CD8-positive, alpha-beta memory T cell (primary cell): ENCODE results near the gene GBA3. TPM values are rescaled to one million over a fixed set of nuclear protein-coding genes. Genes with fewer than 3 reads are reported as not detected.

Experiments used
- CTCF ChIA-PET: fragments of 350-600 bp; sonication (Branson Sonifier 250); formaldehyde crosslinking; loops from one replicate; lab custom pipeline; 2021; ENCODE audit warnings: antibody characterized with exemption; lab: Charles Lee
- POLR2A ChIA-PET: fragments of 350-600 bp; sonication (Branson Sonifier 250); formaldehyde crosslinking; loops from one replicate; lab custom pipeline; 2021; ENCODE audit warnings: antibody characterized with exemption; lab: Charles Lee
- DNase-seq, 5 donors: peaks; one replicate each; pipeline versions ENCODE4 v3.0.0 to v3.0.0-alpha.2; 2020 to 2022; ENCODE audit warnings: mixed read lengths in 1 of 5
- H3K27ac ChIP-seq: one replicate; pipeline ENCODE4 v1.7.0; 2013; ENCODE audit warnings: low read depth, mild to moderate bottlenecking, low read length, moderate library complexity
- H3K27me3 ChIP-seq: 2 replicates; pipeline ENCODE4 v1.7.0; 2013; ENCODE audit warnings: low read length, mild to moderate bottlenecking; ENCODE audit not compliant: insufficient read depth, poor library complexity, severe bottlenecking
- H3K36me3 ChIP-seq: 2 replicates; pipeline ENCODE4 v1.7.0; 2013; ENCODE audit warnings: mild to moderate bottlenecking, low read length, moderate library complexity; ENCODE audit not compliant: insufficient read depth
- H3K4me1 ChIP-seq: 2 replicates; pipeline ENCODE4 v1.7.0; 2013; ENCODE audit warnings: mild to moderate bottlenecking, low read length, moderate library complexity; ENCODE audit not compliant: insufficient read depth
- H3K4me3 ChIP-seq: 2 replicates; pipeline ENCODE4 v1.7.0; 2013; ENCODE audit warnings: mild to moderate bottlenecking, low read length
- H3K9me3 ChIP-seq: 2 replicates; pipeline ENCODE4 v1.7.0; 2013; ENCODE audit warnings: mild to moderate bottlenecking, low read length
- H3K27ac Mint-ChIP-seq, 8 donors: one replicate each; pipeline ENCODE4 v1.8.0; 2020 to 2021; ENCODE audit warnings: mixed read lengths in 8 of 8, mild to moderate bottlenecking in 6 of 8, inconsistent platforms in 3 of 8, moderate library complexity in 3 of 8
- H3K27me3 Mint-ChIP-seq, 2 donors: one replicate each; pipeline ENCODE4 v1.8.0; 2020 to 2021; ENCODE audit warnings: mixed read lengths in 2 of 2, mild to moderate bottlenecking in 1 of 2, moderate library complexity in 1 of 2
- H3K36me3 Mint-ChIP-seq, 3 donors: one replicate each; pipeline ENCODE4 v1.8.0; 2020 to 2021; ENCODE audit warnings: mixed read lengths in 3 of 3, inconsistent platforms in 1 of 3, mild to moderate bottlenecking in 1 of 3
- H3K4me1 Mint-ChIP-seq, 3 donors: one replicate each; pipeline ENCODE4 v1.8.0; 2020 to 2021; ENCODE audit warnings: mixed read lengths in 3 of 3, inconsistent platforms in 1 of 3, mild to moderate bottlenecking in 1 of 3
- H3K4me3 Mint-ChIP-seq, 7 donors: one replicate each; pipeline ENCODE4 v1.8.0; 2020 to 2021; ENCODE audit warnings: mixed read lengths in 7 of 7, mild to moderate bottlenecking in 6 of 7, moderate library complexity in 4 of 7, inconsistent platforms in 2 of 7
- H3K9me3 Mint-ChIP-seq, 5 donors: one replicate each; pipeline ENCODE4 v1.8.0; 2020 to 2022; ENCODE audit warnings: mixed read lengths in 5 of 5, mild to moderate bottlenecking in 3 of 5, moderate library complexity in 2 of 5, inconsistent platforms in 1 of 5
- polyA plus RNA-seq: library from polyadenylated mRNA; unstranded; fragments of 300-500 nt; fragmentation: Illumina TruSeq; gene quantifications from one replicate; pipeline ENCODE4 v1.2.3, GENCODE V29; 2021
- total RNA-seq, 2 experiments: library from RNA; stranded (reverse); gene quantifications; one replicate each; pipeline ENCODE4 v1.2.3, GENCODE V29; 2021

Gene GBA3
- not detected for total RNA-seq
- not detected for polyA plus RNA-seq

- Histone ChIP-seq H3K4me3 (no peak within 1 kb of the TSS), H3K27me3 (no peaks in the 10 kb centered on the region), H3K27ac (no peak within 1 kb of the TSS), H3K9me3 (no peaks in the 10 kb centered on the region), H3K4me1 (no peaks in the 10 kb centered on the region), H3K36me3 (no peaks in the 10 kb centered on the region)
- H3K9me3 Mint-ChIP-seq = peaks cover 0 to 4% (median 0%) of the 10 kb centered on the region in 5 donors
- no peak within 1 kb of the TSS for H3K27ac Mint-ChIP-seq
- no peak for DNase-seq
- ChIA-PET CTCF (no interaction called here), POLR2A (no interaction called here)
- peaks cover 0 to 2% of the 10 kb centered on the region in 2 donors for H3K27me3 Mint-ChIP-seq
- peaks cover 0 to 1% (median 0%) of the 10 kb centered on the region in 3 donors for H3K36me3 Mint-ChIP-seq
- no peaks in the 10 kb centered on the region for H3K4me1 Mint-ChIP-seq
- no peak within 1 kb of the TSS for H3K4me3 Mint-ChIP-seq
Measured at GRCh38 chr4:22692736-22693135, at the start of gene GBA3. Gene GBA3 (plus strand): TSS chr4:22692937.

- no peak overlapping the region for H3K4me3 ChIP-seq
- H3K27me3 ChIP-seq = no peaks in the 10 kb centered on the region
- H3K4me1 ChIP-seq = no peaks in the 10 kb centered on the region
- Mint-ChIP-seq H3K27ac (no peak overlapping the region), H3K9me3 (peaks cover 3 to 18% (median 15%) of the 10 kb centered on the region in 5 donors), H3K36me3 (peaks cover 0 to 3% (median 0%) of the 10 kb centered on the region in 3 donors), H3K4me1 (no peaks in the 10 kb centered on the region), H3K27me3 (no peaks in the 10 kb centered on the region), H3K4me3 (no peak overlapping the region)
- H3K27ac ChIP-seq = no peak overlapping the region
- ChIA-PET CTCF (no interaction called here), POLR2A (no interaction called here)
- no peak for DNase-seq
- no peaks in the 10 kb centered on the region for H3K9me3 ChIP-seq
- no peaks in the 10 kb centered on the region for H3K36me3 ChIP-seq
Measured at GRCh38 chr4:22643952-22644351, 48.8 kb upstream of the GBA3 start.

GRCh38 chr4:22645481-22646182, 47.1 kb upstream of the GBA3 start:
- H3K36me3 Mint-ChIP-seq = peaks cover 0 to 2% (median 0%) of the 10 kb centered on the region in 3 donors
- POLR2A ChIA-PET = no interaction called here
- H3K4me1 Mint-ChIP-seq = no peaks in the 10 kb centered on the region
- Histone ChIP-seq H3K4me3 (no peak overlapping the region), H3K27me3 (no peaks in the 10 kb centered on the region), H3K36me3 (no peaks in the 10 kb centered on the region), H3K4me1 (no peaks in the 10 kb centered on the region), H3K9me3 (no peaks in the 10 kb centered on the region), H3K27ac (no peak overlapping the region)
- no peak overlapping the region for H3K4me3 Mint-ChIP-seq
- CTCF ChIA-PET = no interaction called here
- H3K27me3 Mint-ChIP-seq = no peaks in the 10 kb centered on the region
- H3K27ac Mint-ChIP-seq = no peak overlapping the region
- no peak for DNase-seq
- peaks cover 1 to 13% (median 8%) of the 10 kb centered on the region in 5 donors for H3K9me3 Mint-ChIP-seq

- Mint-ChIP-seq H3K36me3 (no peaks in the 10 kb centered on the region), H3K27me3 (no peaks in the 10 kb centered on the region), H3K27ac (no peak overlapping the region), H3K4me1 (no peaks in the 10 kb centered on the region), H3K4me3 (no peak overlapping the region), H3K9me3 (peaks cover 0 to 15% (median 2%) of the 10 kb centered on the region in 5 donors)
- ChIA-PET POLR2A (no interaction called here), CTCF (no interaction called here)
- Histone ChIP-seq H3K27me3 (no peaks in the 10 kb centered on the region), H3K36me3 (no peaks in the 10 kb centered on the region), H3K4me3 (no peak overlapping the region), H3K4me1 (no peaks in the 10 kb centered on the region), H3K27ac (no peak overlapping the region), H3K9me3 (no peaks in the 10 kb centered on the region)
- DNase-seq = no peak
Measured at GRCh38 chr4:22648996-22649395, 43.7 kb upstream of the GBA3 start.

- H3K4me3 ChIP-seq = no peak overlapping the region
- no peaks in the 10 kb centered on the region for H3K36me3 ChIP-seq
- Mint-ChIP-seq H3K4me1 (no peaks in the 10 kb centered on the region), H3K36me3 (no peaks in the 10 kb centered on the region), H3K27me3 (no peaks in the 10 kb centered on the region), H3K4me3 (no peak overlapping the region), H3K27ac (no peak overlapping the region), H3K9me3 (peaks cover 0 to 10% (median 2%) of the 10 kb centered on the region in 5 donors)
- no peak overlapping the region for H3K27ac ChIP-seq
- no peaks in the 10 kb centered on the region for H3K27me3 ChIP-seq
- H3K4me1 ChIP-seq = no peaks in the 10 kb centered on the region
- POLR2A ChIA-PET = no interaction called here
- CTCF ChIA-PET = no interaction called here
- no peak for DNase-seq
- H3K9me3 ChIP-seq = no peaks in the 10 kb centered on the region
Measured at GRCh38 chr4:22650771-22651170, 42.0 kb upstream of the GBA3 start.

GRCh38 chr4:22653752-22654151, 39.0 kb upstream of the GBA3 start:
- no peak for DNase-seq
- Mint-ChIP-seq H3K36me3 (peaks cover 0 to 3% (median 0%) of the 10 kb centered on the region in 3 donors), H3K27me3 (no peaks in the 10 kb centered on the region), H3K27ac (peak overlapping the region in 1 of 8 donors; percentile 22), H3K4me1 (no peaks in the 10 kb centered on the region), H3K4me3 (no peak overlapping the region), H3K9me3 (peaks cover 0 to 20% (median 2%) of the 10 kb centered on the region in 5 donors)
- ChIA-PET CTCF (no interaction called here), POLR2A (no interaction called here)
- no peak overlapping the region for H3K4me3 ChIP-seq
- no peaks in the 10 kb centered on the region for H3K9me3 ChIP-seq
- H3K27me3 ChIP-seq = no peaks in the 10 kb centered on the region
- H3K4me1 ChIP-seq = no peaks in the 10 kb centered on the region
- no peaks in the 10 kb centered on the region for H3K36me3 ChIP-seq
- no peak overlapping the region for H3K27ac ChIP-seq

- Mint-ChIP-seq H3K4me1 (no peaks in the 10 kb centered on the region), H3K4me3 (no peak overlapping the region), H3K36me3 (peaks cover 0 to 3% (median 0%) of the 10 kb centered on the region in 3 donors), H3K27me3 (no peaks in the 10 kb centered on the region), H3K27ac (no peak overlapping the region), H3K9me3 (peaks cover 0 to 11% (median 2%) of the 10 kb centered on the region in 5 donors)
- no peak for DNase-seq
- Histone ChIP-seq H3K4me3 (no peak overlapping the region), H3K27me3 (no peaks in the 10 kb centered on the region), H3K27ac (no peak overlapping the region), H3K9me3 (no peaks in the 10 kb centered on the region), H3K36me3 (no peaks in the 10 kb centered on the region), H3K4me1 (no peaks in the 10 kb centered on the region)
- POLR2A ChIA-PET = no interaction called here
- CTCF ChIA-PET = no interaction called here
Measured at GRCh38 chr4:22661443-22661842, 31.3 kb upstream of the GBA3 start.

- Mint-ChIP-seq H3K36me3 (no peaks in the 10 kb centered on the region), H3K9me3 (peaks cover 3 to 7% (median 5%) of the 10 kb centered on the region in 5 donors), H3K27me3 (no peaks in the 10 kb centered on the region), H3K4me3 (no peak overlapping the region), H3K27ac (peak overlapping the region in 1 of 8 donors; percentile 47), H3K4me1 (peaks cover 0 to 11% (median 3%) of the 10 kb centered on the region in 3 donors)
- Histone ChIP-seq H3K36me3 (no peaks in the 10 kb centered on the region), H3K4me3 (no peak overlapping the region), H3K9me3 (no peaks in the 10 kb centered on the region), H3K4me1 (peaks cover 23% of the 10 kb centered on the region), H3K27ac (no peak overlapping the region), H3K27me3 (no peaks in the 10 kb centered on the region)
- ChIA-PET POLR2A (no interaction called here), CTCF (no interaction called here)
- no peak for DNase-seq
Measured at GRCh38 chr4:22667332-22667940, 25.3 kb upstream of the GBA3 start.
